C4-2B (cell line): ENCODE results near the gene ADGRV1.

Experiments
- CTCF ChIP-seq: fragments of 450-650 bp; conservative IDR thresholded peaks from 2 replicates; pipeline ENCODE4 v1.5.1; 2017; ENCODE audit warnings: mild to moderate bottlenecking
- ZFX ChIP-seq: fragments of 450-650 bp; IDR thresholded peaks from 2 replicates; pipeline ENCODE4 v1.6.1; 2017

- TF ChIP-seq CTCF (no peak), ZFX (no peak)
These were observed 339.0 kb downstream of the ADGRV1 start for GRCh38 chr5:90897618-90898017.
